ENCODE data around the gene SMIM38.

SMIM38 gene

DNA sequence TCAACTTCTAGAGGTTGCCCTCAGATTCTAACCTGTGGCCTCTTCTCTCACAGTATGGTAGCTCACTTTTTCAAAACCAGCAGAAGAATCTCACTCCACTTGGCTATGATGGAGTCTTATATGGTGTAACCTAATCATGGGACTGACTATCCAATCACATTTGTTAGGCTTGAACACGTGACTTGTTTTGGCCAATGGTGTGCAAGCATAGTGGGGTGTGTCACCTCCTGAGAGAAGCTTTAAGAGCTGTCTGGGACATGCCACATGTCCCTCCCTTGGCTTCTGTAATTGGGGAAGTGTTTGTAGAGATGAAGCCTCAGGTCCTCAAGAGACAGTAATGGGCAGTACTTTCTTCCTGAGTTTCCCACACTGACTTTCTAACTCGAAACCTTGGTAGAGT lies 12.8 kb upstream of the SMIM38 start:
- no peaks in the 10 kb centered on the region for H3K27me3 ChIP-seq (ENCODE audit: insufficient read depth, low read length)
- H3F3A ChIP-seq (ENCODE audit: insufficient read depth, low read length), result no peaks in the 10 kb centered on the region
- no peak for TF ChIP-seq CTCF (IDR thresholded peaks at IDR 0.05; ENCODE audit: low read length)
- no peak for TF ChIP-seq EZH2 (IDR thresholded peaks at IDR 0.05; ENCODE audit: borderline replicate concordance, low read length)
- no peak overlapping the region for H3K9ac ChIP-seq (ENCODE audit: low read length)
- H3K4me1 ChIP-seq (ENCODE audit: insufficient read depth, low read length, severe bottlenecking), result no peaks in the 10 kb centered on the region
- H3K9me2 ChIP-seq (ENCODE audit: low read depth, low read length), result no peaks in the 10 kb centered on the region
- H2AFZ ChIP-seq (ENCODE audit: low read length), result no peak overlapping the region
- H3K4me3 ChIP-seq (ENCODE audit: low read depth, low read length, poor library complexity, severe bottlenecking), result no peak overlapping the region
- H4K20me1 ChIP-seq (ENCODE audit: insufficient read depth, low read length), result no peaks in the 10 kb centered on the region
- no peak overlapping the region for H3K4me2 ChIP-seq (ENCODE audit: low read length)
- no peak overlapping the region for H3K27ac ChIP-seq (ENCODE audit: low read depth, low read length, poor library complexity, severe bottlenecking)
- no peaks in the 10 kb centered on the region for H3K9me3 ChIP-seq (ENCODE audit: low read length)
- no peaks in the 10 kb centered on the region for H3K79me2 ChIP-seq (ENCODE audit: insufficient read depth, low read length)
- no peaks in the 10 kb centered on the region for H3K36me3 ChIP-seq (ENCODE audit: insufficient read depth, low read length)

GRCh38 chr11:69144316-69145049 lies 11.3 kb upstream of the SMIM38 start:
- Histone ChIP-seq H3K79me2 (ENCODE audit: insufficient read depth, low read length) (no peaks in the 10 kb centered on the region), H2AFZ (ENCODE audit: low read length) (no peak overlapping the region), H3K4me3 (ENCODE audit: low read depth, low read length, poor library complexity, severe bottlenecking) (no peak overlapping the region), H3K4me2 (ENCODE audit: low read length) (no peak overlapping the region), H3F3A (ENCODE audit: insufficient read depth, low read length) (no peaks in the 10 kb centered on the region), H3K27ac (ENCODE audit: low read depth, low read length, poor library complexity, severe bottlenecking) (no peak overlapping the region), H3K9ac (ENCODE audit: low read length) (no peak overlapping the region), H3K4me1 (ENCODE audit: insufficient read depth, low read length, severe bottlenecking) (no peaks in the 10 kb centered on the region), H3K9me2 (ENCODE audit: low read depth, low read length) (no peaks in the 10 kb centered on the region), H3K27me3 (ENCODE audit: insufficient read depth, low read length) (no peaks in the 10 kb centered on the region), H3K36me3 (ENCODE audit: insufficient read depth, low read length) (no peaks in the 10 kb centered on the region), H3K9me3 (ENCODE audit: low read length) (no peaks in the 10 kb centered on the region), H4K20me1 (ENCODE audit: insufficient read depth, low read length) (no peaks in the 10 kb centered on the region)
- TF ChIP-seq EZH2 (IDR thresholded peaks at IDR 0.05; ENCODE audit: borderline replicate concordance, low read length) (no peak), CTCF (IDR thresholded peaks at IDR 0.05; ENCODE audit: low read length) (no peak)

GRCh38 chr11:69145050-69145380 lies 10.7 kb upstream of the SMIM38 start:
- TF ChIP-seq CTCF (IDR thresholded peaks at IDR 0.05; ENCODE audit: low read length), result no peak
- TF ChIP-seq EZH2 (IDR thresholded peaks at IDR 0.05; ENCODE audit: borderline replicate concordance, low read length), result no peak
- Histone ChIP-seq H2AFZ (ENCODE audit: low read length) (no peak overlapping the region), H3K4me3 (ENCODE audit: low read depth, low read length, poor library complexity, severe bottlenecking) (no peak overlapping the region), H3K4me1 (ENCODE audit: insufficient read depth, low read length, severe bottlenecking) (no peaks in the 10 kb centered on the region), H3F3A (ENCODE audit: insufficient read depth, low read length) (no peaks in the 10 kb centered on the region), H3K36me3 (ENCODE audit: insufficient read depth, low read length) (no peaks in the 10 kb centered on the region), H3K9me2 (ENCODE audit: low read depth, low read length) (no peaks in the 10 kb centered on the region), H3K9ac (ENCODE audit: low read length) (no peak overlapping the region), H4K20me1 (ENCODE audit: insufficient read depth, low read length) (no peaks in the 10 kb centered on the region), H3K27ac (ENCODE audit: low read depth, low read length, poor library complexity, severe bottlenecking) (no peak overlapping the region), H3K9me3 (ENCODE audit: low read length) (no peaks in the 10 kb centered on the region), H3K79me2 (ENCODE audit: insufficient read depth, low read length) (no peaks in the 10 kb centered on the region), H3K27me3 (ENCODE audit: insufficient read depth, low read length) (no peaks in the 10 kb centered on the region), H3K4me2 (ENCODE audit: low read length) (no peak overlapping the region)
